ENCODE data around the gene SPACA5.
"Not testable (repeated sequence)": the region's sequence is repeated elsewhere in the genome, so short reads cannot be mapped to it uniquely, and the experiment has no call there.

DNA sequence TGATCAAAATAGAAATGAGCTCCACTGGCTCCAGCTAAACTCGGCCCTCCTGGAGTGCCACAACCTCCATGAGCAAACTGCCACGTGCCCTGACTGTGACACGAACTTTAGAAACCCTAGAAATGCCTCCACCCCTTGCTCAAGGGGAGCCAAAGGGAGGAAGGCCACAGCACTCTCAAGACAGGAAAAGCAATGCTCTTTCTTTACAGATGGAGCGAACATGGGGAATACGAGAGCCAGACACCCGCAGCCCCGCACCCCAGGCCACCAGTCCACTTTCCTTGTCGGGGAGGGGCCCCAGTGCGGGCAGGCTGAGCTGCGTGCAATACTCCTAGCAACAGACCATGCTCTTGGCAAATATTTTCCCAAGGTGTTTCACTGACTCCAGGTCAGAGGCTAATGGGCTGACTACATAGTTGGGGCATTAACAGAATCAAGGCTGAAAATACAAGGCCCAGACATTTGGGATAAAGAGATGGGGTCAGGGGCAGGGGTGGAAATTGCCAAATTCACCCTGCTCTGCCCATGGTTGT is 23.9 kb downstream of the SPACA5 start:
- not testable (repeated sequence) for TF ChIP-seq POLR2A, POLR2AphosphoS5, POU2F2, SPI1, TAF1 (IDR thresholded peaks at IDR 0.05; ENCODE audit: low read depth, low read length)

All from GM12891 (cell line).